GM19328 (cell line): ENCODE results near the gene ZNF30.
"Not testable (repeated sequence)": the region's sequence is repeated elsewhere in the genome, so short reads cannot be mapped to it uniquely, and the experiment has no call there.

Experiments
- ATAC-seq: cut with Tn5 transposase; IDR thresholded peaks from one replicate; pipeline ENCODE4 v1.9.1; 2021; ENCODE audit warnings: mild to moderate bottlenecking, moderate library complexity; ENCODE audit not compliant: unreplicated experiment

ZNF30 gene

GRCh38 chr19:34960103-34960805 lies 33.6 kb downstream of the ZNF30 start:
- ATAC-seq = no peak

DNA sequence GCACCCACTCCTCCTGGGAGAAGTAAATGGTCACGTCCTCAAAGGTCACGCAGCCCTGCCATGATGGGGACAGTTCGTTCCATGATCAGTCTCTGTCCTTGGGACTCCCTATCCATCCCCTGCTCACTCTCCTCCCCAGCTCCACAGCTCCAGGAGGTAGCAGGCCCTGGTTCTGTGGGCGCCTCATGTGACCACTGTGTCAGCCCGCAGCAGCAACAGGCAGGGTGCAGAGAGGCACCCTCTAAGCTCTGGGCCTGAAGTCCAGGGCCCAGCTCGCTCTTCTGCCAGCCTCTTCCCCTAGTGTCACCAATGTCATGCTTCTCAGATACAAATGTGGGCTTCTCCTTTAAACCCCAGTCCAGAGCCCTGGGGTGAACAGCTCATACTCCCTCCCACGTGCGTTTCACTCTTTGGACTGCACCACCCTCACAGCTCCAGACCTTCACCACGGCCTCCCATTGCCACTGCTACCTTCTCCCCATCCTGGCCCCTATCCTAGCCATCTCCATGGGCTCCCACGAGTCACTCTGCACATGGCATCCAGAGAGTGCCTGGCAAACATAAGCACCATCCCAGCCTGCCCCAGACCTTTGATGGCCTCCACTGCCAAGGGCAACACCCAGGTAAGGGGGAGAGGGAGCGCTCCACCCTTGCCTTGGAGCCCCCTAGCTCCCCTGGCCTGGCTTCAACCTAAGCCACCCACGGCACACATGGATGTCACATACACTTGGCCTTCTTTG lies 34.4 kb downstream of the ZNF30 start:
- no peak for ATAC-seq

- no peak for ATAC-seq
These were observed 35.3 kb downstream of the ZNF30 start for GRCh38 chr19:34961775-34962686.

- no peak for ATAC-seq
These were observed 36.2 kb downstream of the ZNF30 start for GRCh38 chr19:34962687-34963572.

GRCh38 chr19:34963573-34964406 lies 37.1 kb downstream of the ZNF30 start, which contains the start of gene ZNF792:
TSS of gene ZNF792 (minus strand) at chr19:34964229. CDS start at chr19:34963662, 567 bp downstream.
- no peak for ATAC-seq

DNA sequence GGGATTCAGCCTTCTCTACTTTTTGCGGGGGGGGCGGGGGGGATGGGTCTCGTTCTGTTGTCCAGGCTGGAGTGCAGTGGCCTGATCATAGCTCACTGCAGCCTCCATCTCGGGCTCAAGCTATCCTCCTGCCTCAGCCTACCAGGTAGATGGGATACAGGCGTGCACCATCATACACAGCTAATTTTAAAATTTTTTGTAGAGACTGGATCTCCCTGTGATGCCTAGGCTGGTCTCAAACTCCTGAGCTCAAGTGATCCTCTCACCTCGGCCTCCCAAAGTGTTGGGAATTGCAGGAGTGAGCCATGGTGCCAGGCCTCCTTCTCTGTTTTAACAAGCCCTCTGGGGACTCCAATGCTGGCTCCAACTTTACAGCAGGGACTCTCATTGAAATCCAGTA lies 37.9 kb downstream of the ZNF30 start:
- no peak for ATAC-seq

DNA sequence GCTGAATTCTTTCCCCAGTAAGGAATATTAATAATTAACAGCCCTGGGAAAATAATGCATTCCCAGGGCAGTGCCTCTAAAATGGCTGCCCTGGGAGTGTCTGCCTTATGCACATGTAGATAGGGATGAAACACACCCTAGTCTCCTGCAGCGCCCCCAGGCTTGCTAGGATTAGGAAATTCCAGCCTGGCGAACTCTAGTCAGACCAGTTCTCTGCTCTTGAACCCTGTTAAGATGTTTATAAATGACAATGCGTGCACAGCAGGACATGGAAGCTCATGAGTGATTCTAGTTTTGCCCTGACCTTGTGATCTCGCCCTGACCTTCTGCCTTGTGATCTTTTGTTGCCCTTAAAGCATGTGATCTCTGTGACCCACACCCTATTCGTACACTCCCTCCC lies 38.8 kb downstream of the ZNF30 start:
- ATAC-seq = not testable (repeated sequence)

- no peak for ATAC-seq
These were observed 40.8 kb downstream of the ZNF30 start for GRCh38 chr19:34967551-34967950.

DNA sequence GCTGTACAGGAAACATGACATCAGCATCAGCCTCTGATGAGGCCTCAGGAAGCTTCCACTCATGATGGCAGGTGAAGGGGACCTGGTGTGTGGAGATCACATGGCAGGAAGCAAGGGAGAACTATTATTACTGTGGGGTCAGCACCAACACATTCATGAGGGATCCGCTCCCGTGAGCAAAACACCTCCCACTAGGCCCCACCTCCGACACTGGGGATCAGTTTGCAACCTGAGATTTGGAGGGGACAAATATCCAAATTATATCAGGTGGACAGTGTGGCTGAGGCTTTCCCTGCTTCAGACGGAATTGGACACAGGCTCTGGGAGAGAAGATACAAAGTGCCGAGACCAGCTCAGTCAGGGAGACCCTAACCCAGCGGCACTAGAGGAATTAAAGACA lies 43.0 kb downstream of the ZNF30 start:
- ATAC-seq = no peak

- ATAC-seq = not testable (repeated sequence)
These were observed 43.6 kb downstream of the ZNF30 start for GRCh38 chr19:34970185-34970780.

DNA sequence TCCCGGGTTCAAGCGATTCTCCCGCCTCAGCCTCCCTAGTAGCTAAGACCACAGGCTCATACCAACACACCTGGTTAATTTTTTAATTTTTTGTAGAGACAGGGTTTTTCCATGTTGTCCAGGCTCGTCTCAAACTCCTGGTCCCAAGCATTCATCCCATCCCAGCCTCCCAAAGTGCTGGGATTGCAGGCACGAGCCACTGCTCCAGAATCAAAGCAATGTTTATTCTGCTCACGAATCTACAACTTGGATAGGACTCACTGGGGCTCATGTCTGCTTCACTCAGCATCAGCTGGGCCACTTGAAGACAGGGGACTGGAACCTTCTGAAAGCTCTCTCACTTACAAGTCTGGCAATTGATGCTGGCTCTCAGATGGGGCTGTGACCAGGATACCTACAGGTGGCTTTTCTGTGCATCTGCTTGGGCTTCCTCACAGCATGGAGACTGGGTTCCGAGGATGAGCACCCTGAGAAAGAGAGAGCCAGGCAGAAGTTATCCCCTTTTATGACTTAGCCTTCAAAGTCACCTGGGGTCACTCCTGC lies 45.5 kb downstream of the ZNF30 start:
- ATAC-seq = no peak

DNA sequence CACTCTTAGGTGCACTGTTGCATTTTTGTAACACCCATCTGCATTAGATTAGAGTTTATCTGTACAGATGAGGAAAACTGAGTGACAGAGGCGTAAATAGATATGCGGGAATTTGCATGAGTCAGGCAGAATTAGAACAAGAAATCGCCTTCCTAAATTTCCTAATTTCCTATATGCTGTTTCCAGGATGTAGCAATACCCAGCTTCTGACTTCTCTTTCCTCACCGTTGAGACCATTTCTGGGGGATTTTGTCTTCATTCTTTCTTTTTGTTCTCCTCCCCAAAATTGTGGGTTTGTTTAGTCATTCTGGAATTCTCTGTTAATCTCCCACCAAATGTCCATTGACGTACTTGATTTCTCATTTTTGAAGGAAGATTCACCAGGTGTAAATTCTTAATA lies 47.9 kb downstream of the ZNF30 start:
- no peak for ATAC-seq

- no peak for ATAC-seq
These were observed 48.4 kb downstream of the ZNF30 start for GRCh38 chr19:34975056-34975455.

DNA sequence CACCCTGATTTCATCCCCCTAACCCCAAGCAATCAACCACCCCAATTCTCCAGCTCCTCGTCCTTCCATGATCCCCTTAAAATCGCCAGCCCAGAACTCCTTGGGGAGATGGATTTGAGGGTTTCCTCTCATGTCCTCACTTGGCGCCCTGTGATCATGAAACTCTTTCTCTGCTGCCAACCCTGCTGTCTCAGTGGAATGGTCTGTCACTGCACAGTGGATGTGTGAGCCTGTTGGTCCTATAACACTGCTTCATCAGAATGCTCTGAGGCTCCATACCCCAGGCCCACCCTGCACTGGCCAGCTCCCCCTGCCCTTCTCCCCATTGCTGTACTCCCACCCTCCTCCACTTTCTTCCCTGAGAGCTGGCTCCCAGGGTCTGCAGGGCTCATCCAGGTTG lies 49.9 kb downstream of the ZNF30 start:
- ATAC-seq = no peak

- ATAC-seq = no peak
These were observed 53.3 kb downstream of the ZNF30 start for GRCh38 chr19:34979819-34980640.

DNA sequence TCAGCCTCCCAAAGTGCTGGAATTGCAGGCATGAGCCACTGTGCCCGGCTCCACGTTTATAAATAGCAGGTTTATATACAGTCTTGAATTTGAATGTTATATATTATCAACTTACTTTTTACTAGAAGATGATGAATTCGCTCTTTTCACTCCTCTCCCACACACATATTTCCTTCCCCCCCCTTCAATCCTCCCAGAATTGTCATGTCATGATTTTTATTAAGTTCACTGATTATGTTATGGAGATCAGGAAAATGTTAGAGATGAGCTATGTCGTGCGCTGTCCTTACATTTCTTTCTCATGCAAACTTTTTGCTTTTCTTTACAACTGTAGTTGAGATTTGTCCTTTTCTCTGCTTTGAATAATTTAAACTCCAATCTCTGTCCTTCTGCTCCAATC lies 55.6 kb downstream of the ZNF30 start:
- no peak for ATAC-seq

DNA sequence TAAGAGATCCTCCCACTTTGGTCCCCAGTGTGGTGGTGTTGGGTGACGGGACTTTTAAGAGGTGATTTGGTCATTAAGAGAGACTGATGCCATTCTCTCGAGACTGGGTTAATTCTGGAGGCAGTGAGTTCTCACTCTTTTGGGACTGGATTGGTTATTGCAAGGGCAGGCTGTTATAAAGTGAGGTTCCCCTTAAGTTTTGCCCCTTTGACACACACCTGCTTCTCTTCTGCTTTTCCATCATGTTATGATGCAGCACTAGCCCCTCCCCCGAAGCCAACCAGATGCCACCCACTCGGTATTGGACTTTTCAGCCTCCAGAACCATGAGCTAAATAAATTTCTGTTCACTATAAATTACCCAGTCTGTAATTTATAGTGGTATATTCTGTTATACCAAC lies 57.1 kb downstream of the ZNF30 start:
- ATAC-seq = no peak

GRCh38 chr19:34984287-34984686 lies 57.6 kb downstream of the ZNF30 start:
- ATAC-seq = no peak
